ENCODE data around the gene AUTS2.

AUTS2 gene

GRCh38 chr7:70565721-70566370 lies 967.6 kb downstream of the AUTS2 start:
- H3K4me1 Mint-ChIP-seq (ENCODE audit: low read depth) = no peaks in the 10 kb centered on the region
- H3K27me3 Mint-ChIP-seq = no peaks in the 10 kb centered on the region
- no peak for DNase-seq
- H3K27ac Mint-ChIP-seq = no peak overlapping the region
- H3K9me3 Mint-ChIP-seq = no peaks in the 10 kb centered on the region
- no peaks in the 10 kb centered on the region for H3K36me3 Mint-ChIP-seq (ENCODE audit: low read depth)
- H3K4me3 Mint-ChIP-seq = no peak overlapping the region

GRCh38 chr7:70566671-70567070 lies 968.4 kb downstream of the AUTS2 start:
- no peaks in the 10 kb centered on the region for H3K9me3 Mint-ChIP-seq
- no peak for DNase-seq
- no peak overlapping the region for H3K4me3 Mint-ChIP-seq
- H3K27ac Mint-ChIP-seq = no peak overlapping the region
- no peaks in the 10 kb centered on the region for H3K36me3 Mint-ChIP-seq (ENCODE audit: low read depth)
- H3K4me1 Mint-ChIP-seq (ENCODE audit: low read depth) = no peaks in the 10 kb centered on the region
- no peaks in the 10 kb centered on the region for H3K27me3 Mint-ChIP-seq

- Mint-ChIP-seq H3K27me3 (no peaks in the 10 kb centered on the region), H3K4me3 (no peak overlapping the region), H3K36me3 (ENCODE audit: low read depth) (no peaks in the 10 kb centered on the region), H3K27ac (no peak overlapping the region), H3K4me1 (ENCODE audit: low read depth) (no peaks in the 10 kb centered on the region), H3K9me3 (no peaks in the 10 kb centered on the region)
- no peak for DNase-seq
These were observed 970.5 kb downstream of the AUTS2 start for GRCh38 chr7:70568674-70569334.

DNA sequence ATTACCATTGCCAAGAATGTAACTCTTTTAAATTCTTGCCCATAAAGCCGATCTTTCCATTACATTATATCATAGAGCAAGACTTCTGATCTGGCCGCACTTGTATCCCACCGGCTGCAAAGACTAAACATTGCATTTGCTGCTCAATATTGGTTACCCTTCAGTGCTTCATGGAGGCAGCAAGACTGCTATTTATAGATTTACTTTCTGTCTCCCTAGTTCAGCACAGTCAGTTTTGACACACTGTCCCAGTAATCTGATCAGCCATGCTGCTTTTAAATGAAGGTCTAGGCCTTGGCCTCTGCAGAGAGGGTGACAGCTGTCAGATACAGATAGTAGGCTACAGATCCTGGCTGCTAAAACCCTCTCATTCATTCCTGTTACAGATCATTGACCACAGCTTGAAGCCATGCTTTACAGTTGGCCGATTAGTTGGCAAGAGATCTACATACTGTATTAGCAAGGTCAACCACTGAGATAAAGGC lies 971.1 kb downstream of the AUTS2 start:
- Mint-ChIP-seq H3K27ac (no peak overlapping the region), H3K9me3 (no peaks in the 10 kb centered on the region), H3K4me3 (no peak overlapping the region), H3K36me3 (ENCODE audit: low read depth) (no peaks in the 10 kb centered on the region), H3K27me3 (no peaks in the 10 kb centered on the region), H3K4me1 (ENCODE audit: low read depth) (no peaks in the 10 kb centered on the region)
- no peak for DNase-seq

GRCh38 chr7:70570029-70570428 lies 971.8 kb downstream of the AUTS2 start:
- Mint-ChIP-seq H3K4me3 (no peak overlapping the region), H3K9me3 (no peaks in the 10 kb centered on the region), H3K4me1 (ENCODE audit: low read depth) (no peaks in the 10 kb centered on the region), H3K36me3 (ENCODE audit: low read depth) (no peaks in the 10 kb centered on the region), H3K27ac (no peak overlapping the region), H3K27me3 (no peaks in the 10 kb centered on the region)
- DNase-seq = no peak

GRCh38 chr7:70570961-70571360 lies 972.7 kb downstream of the AUTS2 start:
- Mint-ChIP-seq H3K27ac (no peak overlapping the region), H3K36me3 (ENCODE audit: low read depth) (no peaks in the 10 kb centered on the region), H3K4me1 (ENCODE audit: low read depth) (no peaks in the 10 kb centered on the region), H3K9me3 (no peaks in the 10 kb centered on the region), H3K4me3 (no peak overlapping the region), H3K27me3 (no peaks in the 10 kb centered on the region)
- DNase-seq = no peak

- Mint-ChIP-seq H3K4me3 (no peak overlapping the region), H3K4me1 (ENCODE audit: low read depth) (no peaks in the 10 kb centered on the region), H3K27ac (no peak overlapping the region), H3K9me3 (no peaks in the 10 kb centered on the region), H3K27me3 (no peaks in the 10 kb centered on the region), H3K36me3 (ENCODE audit: low read depth) (no peaks in the 10 kb centered on the region)
- no peak for DNase-seq
These were observed 973.2 kb downstream of the AUTS2 start for GRCh38 chr7:70571403-70571934.

- H3K9me3 Mint-ChIP-seq = no peaks in the 10 kb centered on the region
- H3K27ac Mint-ChIP-seq = no peak overlapping the region
- no peaks in the 10 kb centered on the region for H3K36me3 Mint-ChIP-seq (ENCODE audit: low read depth)
- no peak overlapping the region for H3K4me3 Mint-ChIP-seq
- no peaks in the 10 kb centered on the region for H3K4me1 Mint-ChIP-seq (ENCODE audit: low read depth)
- no peaks in the 10 kb centered on the region for H3K27me3 Mint-ChIP-seq
- no peak for DNase-seq
These were observed 973.7 kb downstream of the AUTS2 start for GRCh38 chr7:70571961-70572360.

GRCh38 chr7:70572571-70572970 lies 974.3 kb downstream of the AUTS2 start:
- no peaks in the 10 kb centered on the region for H3K9me3 Mint-ChIP-seq
- H3K27me3 Mint-ChIP-seq = no peaks in the 10 kb centered on the region
- no peak overlapping the region for H3K4me3 Mint-ChIP-seq
- H3K4me1 Mint-ChIP-seq (ENCODE audit: low read depth) = no peaks in the 10 kb centered on the region
- no peaks in the 10 kb centered on the region for H3K36me3 Mint-ChIP-seq (ENCODE audit: low read depth)
- no peak for DNase-seq
- H3K27ac Mint-ChIP-seq = no peak overlapping the region

DNA sequence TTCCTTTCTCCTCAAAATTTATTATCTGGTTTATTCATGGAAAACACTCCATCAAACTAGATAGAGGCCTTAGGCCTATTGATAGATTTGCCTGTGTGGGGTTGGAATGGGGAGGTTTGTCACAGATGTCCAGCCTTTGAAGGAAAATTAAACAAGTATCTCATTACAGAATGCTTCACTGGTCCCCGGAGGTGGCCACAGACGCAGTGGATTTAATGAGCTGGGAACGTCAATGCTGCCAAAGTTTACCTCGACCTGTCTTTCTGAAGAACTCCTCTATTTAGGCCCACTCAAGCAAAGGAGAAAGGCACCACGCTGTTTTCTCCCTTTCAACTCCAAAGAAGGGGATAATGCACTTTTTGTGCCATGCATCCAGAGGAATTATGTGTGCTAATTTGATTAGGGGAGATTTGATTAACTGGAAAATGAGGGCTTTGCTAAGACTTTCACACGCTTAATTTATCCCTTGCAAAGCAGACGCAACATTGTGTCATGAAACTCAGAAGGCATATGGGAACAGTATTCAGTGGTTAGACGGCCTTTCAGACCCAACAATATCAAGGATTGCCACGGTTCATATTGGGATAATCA lies 974.9 kb downstream of the AUTS2 start:
- Mint-ChIP-seq H3K4me3 (no peak overlapping the region), H3K4me1 (ENCODE audit: low read depth) (no peaks in the 10 kb centered on the region), H3K27me3 (no peaks in the 10 kb centered on the region), H3K27ac (no peak overlapping the region), H3K36me3 (ENCODE audit: low read depth) (no peaks in the 10 kb centered on the region), H3K9me3 (no peaks in the 10 kb centered on the region)
- DNase-seq = no peak

DNA sequence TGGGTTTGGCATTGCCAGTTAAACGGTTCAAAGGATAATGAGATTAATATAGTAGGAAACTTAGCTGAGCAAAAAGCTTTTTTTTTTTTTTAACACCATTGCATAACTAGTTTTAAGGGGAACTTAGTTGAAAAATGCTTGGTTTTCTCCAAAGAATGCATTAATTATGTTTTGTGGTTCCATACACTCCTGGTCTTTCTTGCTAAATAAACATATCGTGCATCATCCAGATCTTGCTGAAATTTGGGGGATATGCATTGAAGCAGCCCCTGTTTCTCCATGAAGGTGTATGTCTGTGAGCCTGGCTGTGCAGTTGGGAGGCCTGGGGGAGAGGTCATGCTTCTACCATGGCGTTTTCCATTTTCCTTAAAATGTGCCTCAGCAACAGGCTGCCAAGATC lies 975.4 kb downstream of the AUTS2 start:
- DNase-seq = no peak

GRCh38 chr7:70574314-70574834 lies 976.1 kb downstream of the AUTS2 start:
- Mint-ChIP-seq H3K9me3 (no peaks in the 10 kb centered on the region), H3K27ac (no peak overlapping the region), H3K4me3 (no peak overlapping the region), H3K27me3 (no peaks in the 10 kb centered on the region), H3K4me1 (ENCODE audit: low read depth) (no peaks in the 10 kb centered on the region), H3K36me3 (ENCODE audit: low read depth) (no peaks in the 10 kb centered on the region)
- no peak for DNase-seq

More for the DNA sequence above, 975.4 kb downstream of the AUTS2 start:
- Mint-ChIP-seq H3K27ac (no peak overlapping the region), H3K9me3 (no peaks in the 10 kb centered on the region), H3K4me1 (ENCODE audit: low read depth) (no peaks in the 10 kb centered on the region), H3K36me3 (ENCODE audit: low read depth) (no peaks in the 10 kb centered on the region), H3K27me3 (no peaks in the 10 kb centered on the region), H3K4me3 (no peak overlapping the region)

- no peak for DNase-seq
- Mint-ChIP-seq H3K27me3 (no peaks in the 10 kb centered on the region), H3K9me3 (no peaks in the 10 kb centered on the region), H3K36me3 (ENCODE audit: low read depth) (no peaks in the 10 kb centered on the region), H3K4me1 (ENCODE audit: low read depth) (no peaks in the 10 kb centered on the region), H3K27ac (no peak overlapping the region), H3K4me3 (no peak overlapping the region)
These were observed 976.9 kb downstream of the AUTS2 start for GRCh38 chr7:70574970-70575799.

GRCh38 chr7:70577078-70577477 lies 978.8 kb downstream of the AUTS2 start:
- H3K27ac Mint-ChIP-seq = no peak overlapping the region
- H3K4me3 Mint-ChIP-seq = no peak overlapping the region
- H3K36me3 Mint-ChIP-seq (ENCODE audit: low read depth) = no peaks in the 10 kb centered on the region
- no peaks in the 10 kb centered on the region for H3K9me3 Mint-ChIP-seq
- no peaks in the 10 kb centered on the region for H3K27me3 Mint-ChIP-seq
- no peak for DNase-seq
- H3K4me1 Mint-ChIP-seq (ENCODE audit: low read depth) = no peaks in the 10 kb centered on the region

Measured in activated T-cell treated with anti-CD3 and anti-CD28 coated beads, Interleukin-2, amount 50 U/mL, for 24 hours (primary cell).